Left kidney (tissue), 2 donors: ENCODE results near the gene NKTR. TPM values are rescaled to one million over a fixed set of nuclear protein-coding genes. Genes with fewer than 3 reads are reported as not detected.

Experiments used
- DNase-seq: peaks from one replicate; pipeline ENCODE4 v3.0.0-alpha.2; 2013
- polyA plus RNA-seq: library from polyadenylated mRNA; unstranded; fragments of 120-200 nt; gene quantifications from one replicate; pipeline ENCODE4 v1.2.1, GENCODE V29; 2013; ENCODE audit not compliant: insufficient read length

The NKTR gene
- polyA plus RNA-seq, 1 donor, result 220 TPM

DNA sequence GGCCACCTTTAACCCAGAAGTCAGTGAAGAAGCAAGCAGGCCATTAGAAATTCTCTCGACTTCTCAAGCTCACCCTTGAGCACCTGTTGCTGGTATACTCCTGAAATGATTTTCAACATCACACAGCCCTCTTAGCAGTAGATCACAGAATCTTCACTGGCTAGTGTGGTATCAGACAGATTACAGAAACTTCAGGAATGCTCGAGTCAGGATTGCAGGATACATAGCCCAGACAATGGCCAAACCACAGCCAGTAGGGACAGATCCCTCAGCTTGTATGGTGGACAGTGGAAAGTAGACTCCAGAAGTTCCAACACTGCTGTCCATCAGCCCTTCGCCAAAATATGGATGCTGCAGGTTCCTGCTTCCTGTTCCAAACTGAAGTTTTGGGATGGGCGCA lies 80.3 kb downstream of the NKTR start:
- DNase-seq, result no peak

DNA sequence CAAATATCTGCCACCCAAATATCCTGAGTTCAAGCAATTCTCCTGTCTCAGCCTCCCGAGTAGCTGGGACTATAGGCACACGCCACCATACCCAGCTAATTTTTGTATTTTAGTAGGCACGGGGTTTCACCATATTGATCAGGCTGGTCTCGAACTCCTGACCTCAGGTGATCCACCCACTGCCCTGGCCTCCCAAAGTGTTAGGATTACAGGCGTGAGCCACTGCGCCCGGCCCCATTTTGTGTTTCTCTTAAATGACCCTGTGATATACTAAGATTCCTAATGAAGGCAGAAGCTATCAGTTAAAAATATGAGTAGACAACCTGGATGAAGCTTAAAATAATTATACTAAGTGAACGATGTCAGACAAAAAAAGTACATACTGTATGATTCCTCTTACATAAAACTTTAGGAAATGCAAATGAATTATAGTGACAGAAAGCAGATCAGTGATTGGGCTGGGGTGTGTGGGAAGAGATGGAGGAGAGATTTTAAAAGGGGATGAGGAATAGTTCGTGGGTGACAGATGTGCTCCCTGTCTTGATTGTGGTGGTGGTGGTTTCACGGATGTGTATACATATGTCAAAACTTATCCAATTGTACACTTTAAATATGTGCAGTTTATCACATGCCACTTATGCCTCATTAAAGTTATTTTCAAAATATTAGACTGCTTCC lies 81.0 kb downstream of the NKTR start:
- DNase-seq, result no peak

DNA sequence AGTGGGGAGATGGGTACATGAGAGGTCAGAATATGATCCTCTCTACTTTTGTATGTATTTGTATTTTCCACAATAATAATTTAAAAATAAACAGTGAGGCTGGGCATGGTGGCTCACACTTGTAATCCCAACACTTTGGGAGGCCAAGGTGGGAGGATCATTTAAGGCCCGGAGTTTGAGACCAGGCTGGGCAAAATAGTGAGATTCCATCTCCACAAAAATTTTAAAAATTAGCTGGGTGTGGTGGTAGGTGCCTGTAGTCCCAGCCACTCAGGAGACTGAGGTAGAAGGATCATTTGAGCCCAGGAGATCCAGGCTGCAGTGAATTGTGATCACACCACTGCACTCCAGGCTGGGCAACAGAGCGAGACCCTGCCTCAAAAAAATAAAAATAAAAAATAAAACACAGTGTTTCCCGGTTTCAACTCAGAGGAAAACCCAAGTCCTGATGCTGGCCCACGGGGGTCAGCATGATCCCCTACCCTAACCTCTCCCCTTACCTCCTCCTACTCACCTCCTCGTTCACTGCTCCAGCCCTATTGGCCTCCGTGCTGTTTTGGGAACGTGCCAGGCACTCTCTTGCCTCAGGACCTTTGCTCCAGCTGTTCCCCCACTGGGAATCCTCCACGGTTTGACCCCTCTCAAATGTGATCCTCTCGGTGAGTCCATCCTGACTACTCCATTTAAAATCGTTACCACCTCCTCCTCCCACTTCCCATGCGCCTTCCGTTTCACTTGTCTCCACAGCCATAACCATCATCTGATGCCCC lies 82.0 kb downstream of the NKTR start:
- DNase-seq, result no peak

DNA sequence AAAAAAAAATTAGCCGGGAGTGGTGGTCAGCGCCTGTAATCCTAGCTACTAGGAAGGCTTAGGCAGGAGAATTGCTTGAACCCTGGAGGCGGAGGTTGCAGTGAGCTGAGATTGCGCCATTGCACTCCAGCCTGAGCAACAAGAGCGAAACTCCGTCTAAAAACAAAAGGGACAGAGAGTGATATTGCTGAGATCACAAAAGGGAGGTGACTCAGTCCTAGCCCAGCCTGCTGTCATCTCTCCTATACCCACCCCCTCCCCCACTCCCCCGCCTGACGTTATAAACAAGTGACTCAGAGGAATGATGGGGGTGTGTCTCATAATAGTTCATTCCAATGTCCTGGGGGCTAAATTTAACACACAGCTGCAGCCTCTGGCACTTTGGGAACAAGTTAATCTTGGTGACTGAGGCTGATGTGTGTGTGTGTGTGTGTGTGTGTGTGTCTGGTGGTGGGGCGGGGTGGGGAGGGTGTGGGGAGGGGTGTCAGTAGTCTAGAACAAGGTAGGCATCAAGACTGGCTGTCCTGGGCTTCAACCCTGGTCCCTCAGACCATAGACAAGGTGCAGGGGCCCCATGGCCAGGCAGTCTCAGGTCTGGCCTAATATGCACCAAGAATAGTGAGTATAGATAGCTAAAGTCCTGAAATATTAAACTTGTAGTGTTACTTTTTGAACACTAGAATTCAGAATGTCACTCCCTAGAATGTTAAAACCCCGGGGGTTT lies 83.6 kb downstream of the NKTR start:
- DNase-seq, result no peak

DNA sequence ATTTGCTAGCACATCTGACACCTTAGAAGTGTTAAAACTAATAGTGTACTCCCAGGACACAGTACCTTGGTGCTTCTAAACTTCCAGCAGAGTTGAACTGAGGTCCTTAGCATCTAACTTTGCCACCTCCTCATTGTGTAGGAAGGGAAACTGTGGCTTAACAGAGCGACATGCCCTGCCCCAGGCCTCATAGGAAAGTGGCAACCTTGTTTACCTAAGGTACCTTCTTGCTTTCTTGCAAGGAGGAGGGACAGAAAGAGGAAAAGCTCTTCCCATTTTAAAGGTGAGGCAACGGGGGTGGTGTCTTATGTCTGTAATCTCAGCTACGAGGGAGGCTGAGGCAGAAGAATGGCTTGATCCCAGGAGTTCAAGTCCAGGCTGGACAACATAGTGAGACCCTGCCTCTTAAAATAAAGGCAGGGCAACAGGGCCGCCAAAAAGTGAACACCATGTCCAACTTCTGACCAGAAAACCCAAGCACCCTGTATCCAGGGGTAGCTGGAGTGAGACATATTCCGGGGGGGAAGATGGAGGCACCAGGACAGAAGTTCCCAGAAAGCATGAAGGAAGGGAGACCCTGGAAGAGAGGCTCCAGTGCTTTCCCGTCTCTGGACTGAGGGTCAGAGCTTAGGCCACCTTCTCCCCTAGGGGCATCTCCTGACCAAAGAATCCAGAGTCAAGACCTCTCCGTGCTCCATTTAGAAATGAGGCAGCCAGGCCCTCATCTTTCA lies 84.3 kb downstream of the NKTR start:
- DNase-seq, result no peak

DNA sequence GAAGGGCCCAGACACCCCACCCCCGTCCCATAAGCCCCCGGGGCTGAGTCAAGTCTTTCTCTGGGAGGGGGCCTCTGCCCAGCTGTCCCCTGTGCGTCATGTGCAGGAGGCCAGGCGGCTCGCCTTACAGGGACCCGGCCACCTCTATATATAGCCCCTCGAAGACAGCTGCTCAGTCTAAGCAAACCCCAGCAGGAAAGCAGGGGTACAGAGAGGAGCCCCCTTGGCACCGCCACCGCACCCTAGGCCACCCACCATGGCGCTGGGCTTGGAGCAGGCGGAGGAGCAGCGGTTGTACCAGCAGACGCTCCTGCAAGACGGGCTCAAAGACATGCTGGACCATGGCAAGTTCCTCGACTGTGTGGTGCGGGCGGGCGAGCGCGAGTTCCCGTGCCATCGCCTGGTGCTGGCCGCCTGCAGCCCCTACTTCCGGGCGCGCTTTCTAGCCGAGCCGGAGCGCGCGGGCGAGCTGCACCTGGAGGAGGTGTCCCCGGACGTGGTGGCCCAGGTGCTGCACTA lies 84.9 kb downstream of the NKTR start, which contains the start of gene KLHL40:
Gene KLHL40 (plus strand): TSS at position 175 of the 519 bp plus-strand sequence. CDS start 82 bp downstream, at position 257.
- DNase-seq, result no peak

DNA sequence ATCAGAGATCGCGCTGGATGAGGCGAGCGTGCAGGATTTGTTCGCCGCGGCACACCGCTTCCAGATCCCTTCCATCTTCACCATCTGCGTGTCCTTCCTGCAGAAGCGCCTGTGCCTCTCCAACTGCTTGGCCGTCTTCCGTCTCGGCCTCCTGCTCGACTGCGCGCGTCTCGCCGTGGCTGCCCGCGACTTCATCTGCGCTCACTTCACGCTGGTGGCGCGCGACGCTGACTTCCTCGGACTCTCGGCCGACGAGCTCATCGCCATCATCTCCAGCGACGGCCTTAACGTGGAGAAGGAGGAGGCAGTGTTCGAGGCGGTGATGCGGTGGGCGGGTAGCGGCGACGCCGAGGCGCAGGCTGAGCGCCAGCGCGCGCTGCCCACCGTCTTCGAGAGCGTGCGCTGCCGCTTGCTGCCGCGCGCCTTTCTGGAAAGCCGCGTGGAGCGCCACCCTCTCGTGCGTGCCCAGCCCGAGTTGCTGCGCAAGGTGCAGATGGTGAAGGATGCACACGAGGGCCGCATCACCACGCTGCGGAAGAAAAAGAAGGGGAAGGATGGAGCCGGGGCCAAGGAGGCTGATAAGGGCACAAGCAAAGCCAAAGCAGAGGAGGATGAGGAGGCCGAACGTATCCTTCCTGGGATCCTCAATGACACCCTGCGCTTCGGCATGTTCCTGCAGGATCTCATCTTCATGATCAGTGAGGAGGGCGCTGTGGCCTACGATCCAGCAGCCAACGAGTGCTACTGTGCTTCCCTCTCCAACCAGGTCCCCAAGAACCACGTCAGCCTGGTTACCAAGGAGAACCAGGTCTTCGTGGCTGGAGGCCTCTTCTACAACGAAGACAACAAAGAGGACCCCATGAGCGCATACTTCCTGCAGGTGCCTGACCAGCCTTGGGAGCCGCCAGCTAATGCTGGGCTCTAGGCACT lies 85.7 kb downstream of the NKTR start:
- no peak for DNase-seq

DNA sequence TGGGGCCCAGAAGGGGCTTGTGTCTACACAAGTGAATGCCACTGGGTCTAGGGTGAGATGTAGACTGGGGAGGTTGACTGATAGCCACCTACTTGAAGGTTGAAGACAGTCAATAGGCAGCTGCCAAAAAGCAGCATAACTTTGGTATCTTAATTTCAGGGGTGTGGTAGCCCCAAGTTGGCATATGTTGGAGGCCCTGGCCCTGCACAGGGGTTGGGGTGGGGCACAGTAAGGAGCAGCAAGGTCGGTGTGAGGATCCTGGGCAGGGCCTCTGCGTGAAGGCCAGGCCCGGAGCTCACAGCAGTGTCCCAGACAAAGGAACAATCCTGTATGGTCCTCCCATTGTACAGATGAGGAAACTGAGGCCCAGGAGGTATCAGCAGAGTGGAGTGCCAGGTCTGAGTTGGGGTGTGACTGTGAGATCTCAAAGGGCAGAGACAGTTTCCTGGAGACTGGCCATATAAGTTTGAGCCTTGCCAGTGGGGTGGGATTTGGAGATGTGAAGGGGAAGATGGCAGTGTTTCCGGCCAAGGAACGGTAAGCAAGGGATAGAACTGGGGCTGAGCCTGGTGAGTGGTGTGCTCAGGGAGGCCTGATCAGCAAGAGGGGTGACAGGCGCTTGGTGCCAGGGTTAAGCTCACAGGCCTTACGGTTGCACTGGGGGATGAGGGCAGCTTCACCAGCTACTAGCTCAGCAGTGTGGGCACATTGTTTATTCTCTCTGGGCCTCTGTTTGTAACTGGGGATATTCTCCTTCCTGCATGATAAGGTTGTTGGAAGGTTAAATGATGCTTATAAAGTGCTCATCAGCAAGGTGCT lies 86.6 kb downstream of the NKTR start:
- no peak for DNase-seq

DNA sequence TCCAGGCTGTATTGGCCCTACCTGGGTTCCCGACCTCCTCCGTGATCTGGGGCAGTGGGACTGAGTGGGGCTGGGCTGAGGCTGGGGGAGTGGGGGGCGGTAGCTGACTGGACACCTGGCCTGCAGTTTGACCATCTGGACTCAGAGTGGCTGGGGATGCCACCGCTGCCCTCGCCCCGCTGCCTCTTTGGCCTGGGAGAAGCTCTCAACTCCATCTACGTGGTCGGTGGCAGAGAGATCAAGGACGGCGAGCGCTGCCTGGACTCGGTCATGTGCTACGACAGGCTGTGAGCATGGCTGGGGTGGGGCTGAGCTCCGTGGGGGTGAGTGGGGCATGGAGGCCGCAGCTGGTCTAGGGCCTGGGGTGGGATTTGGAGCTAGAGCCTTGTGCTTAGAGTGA lies 87.5 kb downstream of the NKTR start:
- no peak for DNase-seq

DNA sequence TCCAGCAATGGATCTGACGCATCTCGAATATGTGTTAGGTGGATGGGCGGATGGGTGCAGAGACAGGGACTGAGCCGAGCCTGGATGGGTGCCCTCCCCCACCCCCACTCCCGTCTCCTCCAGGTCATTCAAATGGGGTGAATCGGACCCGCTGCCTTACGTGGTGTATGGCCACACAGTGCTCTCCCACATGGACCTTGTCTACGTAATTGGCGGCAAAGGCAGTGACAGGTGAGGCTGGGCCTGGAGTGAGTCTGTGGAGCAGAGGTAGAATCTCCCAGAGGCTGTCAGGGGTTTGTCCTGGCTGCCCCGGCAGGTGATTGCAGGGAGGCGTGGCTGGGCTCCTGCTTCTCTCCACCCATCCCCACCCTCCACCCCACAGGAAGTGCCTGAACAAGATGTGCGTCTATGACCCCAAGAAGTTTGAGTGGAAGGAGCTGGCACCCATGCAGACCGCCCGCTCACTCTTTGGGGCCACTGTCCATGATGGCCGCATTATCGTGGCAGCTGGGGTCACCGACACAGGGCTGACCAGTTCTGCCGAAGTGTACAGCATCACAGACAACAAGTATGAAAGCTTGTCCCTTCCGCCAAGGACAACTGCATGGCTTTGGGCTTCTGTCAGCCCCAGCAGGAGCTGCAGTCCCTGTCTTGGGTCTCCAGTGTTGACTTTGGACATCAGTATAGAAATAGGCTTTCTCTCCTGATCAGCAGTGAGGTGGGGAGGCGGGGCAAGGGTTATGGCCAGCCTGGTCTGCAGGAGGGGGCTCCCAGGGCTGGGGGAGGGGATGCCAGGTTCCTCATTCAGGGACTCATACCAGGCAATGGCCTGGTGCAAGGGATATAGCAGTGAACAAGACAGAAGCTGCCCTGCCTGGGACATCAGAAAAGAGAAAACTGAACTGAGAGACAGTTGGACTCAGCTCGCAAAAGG lies 88.3 kb downstream of the NKTR start:
- no peak for DNase-seq

DNA sequence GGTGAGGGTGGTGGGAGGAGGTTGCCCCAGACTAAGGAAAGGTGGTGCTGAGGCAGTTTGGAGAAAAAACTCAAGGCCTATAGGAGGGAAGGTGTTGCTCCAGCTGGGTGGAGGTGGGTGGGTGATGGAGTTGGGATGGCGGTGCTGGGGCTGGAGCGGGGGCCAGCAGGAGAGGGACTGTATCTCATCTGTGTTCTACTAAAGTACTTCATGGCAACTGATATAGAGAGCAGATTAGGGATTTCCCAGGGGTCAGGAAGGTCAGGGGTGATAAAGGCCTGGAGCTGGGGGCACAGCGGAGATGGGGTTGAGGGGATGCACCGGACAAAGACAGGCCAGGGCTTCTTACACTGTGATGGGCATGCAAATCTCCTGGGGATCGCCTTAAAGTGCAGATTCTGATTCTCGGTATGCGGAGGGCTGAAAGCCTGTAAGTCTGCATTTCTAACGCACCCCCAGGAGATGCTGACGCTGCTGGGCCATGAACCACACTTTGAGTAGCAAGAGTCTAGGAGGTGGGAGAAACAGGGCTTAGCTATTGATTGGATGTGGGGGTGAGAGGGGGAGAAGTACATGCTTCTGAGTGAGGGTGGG lies 89.0 kb downstream of the NKTR start:
- DNase-seq, result no peak

DNA sequence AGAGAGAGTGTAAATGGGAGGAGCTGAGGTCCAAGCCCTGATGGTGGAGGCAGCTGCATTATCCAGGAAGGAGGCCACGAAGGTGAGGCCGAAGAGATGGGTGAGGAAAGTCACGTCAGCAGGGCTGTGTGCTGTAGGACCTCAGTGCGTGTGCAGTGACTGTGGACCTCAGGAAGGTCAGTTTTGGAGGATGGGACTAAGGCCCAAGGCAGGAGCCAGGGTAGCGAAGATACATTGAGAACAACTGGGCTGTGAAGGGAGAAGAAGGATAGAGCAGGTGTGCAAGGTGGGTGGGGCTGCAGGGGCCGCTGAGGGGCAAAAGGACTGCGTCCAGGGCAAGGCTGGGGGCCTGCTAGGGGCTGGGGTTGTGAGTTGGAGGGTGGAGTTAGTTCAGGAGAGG lies 89.7 kb downstream of the NKTR start:
- DNase-seq, result no peak

DNA sequence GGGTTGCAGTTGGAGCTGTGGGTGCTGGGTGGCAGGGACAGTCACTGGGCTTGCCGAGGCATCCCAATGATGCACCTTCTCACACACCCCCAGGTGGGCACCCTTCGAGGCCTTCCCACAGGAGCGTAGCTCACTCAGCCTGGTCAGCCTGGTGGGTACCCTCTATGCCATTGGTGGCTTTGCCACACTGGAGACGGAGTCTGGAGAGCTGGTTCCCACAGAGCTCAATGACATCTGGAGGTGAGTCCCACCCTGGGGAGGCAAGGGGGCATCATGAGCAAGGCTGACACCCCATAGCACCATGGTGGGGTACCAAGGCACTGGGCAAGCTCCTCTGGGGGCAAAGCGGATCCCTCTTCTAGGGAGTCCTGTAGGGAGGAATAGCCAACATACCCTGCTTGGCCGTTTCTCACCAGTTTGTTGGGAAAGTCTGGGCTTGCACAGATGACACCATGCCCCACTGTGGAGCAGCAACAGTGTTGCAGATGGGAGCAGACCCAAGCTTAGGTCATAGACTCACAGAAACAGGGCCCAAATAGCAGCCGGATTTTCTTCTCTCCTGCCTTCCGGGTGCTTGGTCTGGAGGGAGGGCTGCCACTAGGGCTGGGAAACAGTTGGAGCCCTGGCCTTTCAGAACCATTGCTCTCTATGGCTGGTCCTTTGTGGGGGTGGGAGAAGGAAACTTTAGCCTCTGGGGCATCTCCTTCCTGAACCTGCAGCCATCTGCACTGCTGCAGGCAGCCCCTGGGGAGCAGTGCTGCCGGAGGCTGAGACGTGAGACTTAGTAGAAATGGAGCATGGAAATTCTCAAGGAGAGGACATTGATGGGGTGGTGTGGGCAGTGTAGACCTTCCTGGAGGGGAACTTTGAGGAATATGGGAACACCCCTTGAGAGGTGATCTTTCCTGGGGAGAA lies 90.5 kb downstream of the NKTR start:
- no peak for DNase-seq

DNA sequence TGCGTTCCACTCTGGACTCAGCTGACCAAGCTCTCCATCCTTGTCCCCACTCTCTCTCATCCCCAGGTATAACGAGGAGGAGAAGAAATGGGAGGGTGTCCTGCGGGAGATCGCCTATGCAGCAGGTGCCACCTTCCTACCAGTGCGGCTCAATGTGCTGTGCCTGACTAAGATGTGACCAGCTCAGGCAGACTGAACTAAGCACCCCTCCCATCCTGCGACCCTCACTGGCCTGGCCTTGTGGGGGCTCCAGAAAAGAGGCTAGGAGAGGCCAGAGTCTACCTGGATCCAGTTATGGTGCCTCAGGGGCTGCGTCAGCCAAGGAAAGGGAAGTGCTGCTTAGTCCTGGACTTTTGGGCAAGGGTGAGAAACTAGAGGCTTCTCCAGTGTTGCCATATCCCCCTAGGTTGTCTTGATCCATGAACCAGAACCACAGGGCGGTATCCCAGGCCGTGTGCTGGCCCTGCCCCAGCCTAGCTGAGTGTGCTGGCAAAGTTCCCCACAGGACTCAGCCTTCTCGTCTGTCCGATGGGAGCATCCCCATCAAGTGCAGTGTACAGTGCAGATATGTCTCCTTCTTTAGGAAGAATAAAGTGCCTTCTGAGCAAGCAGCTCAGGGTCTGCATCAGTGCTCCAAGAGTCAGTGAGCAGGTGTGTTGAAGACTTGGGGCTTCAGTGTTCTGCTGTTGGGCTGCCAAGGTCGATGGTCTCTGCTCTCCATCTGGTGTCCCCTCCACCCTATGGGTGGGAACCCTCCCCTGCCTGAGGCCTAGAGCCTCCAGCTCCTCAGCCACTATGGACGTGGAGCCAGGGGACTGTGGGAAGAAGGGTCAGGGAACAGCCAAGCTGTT lies 91.6 kb downstream of the NKTR start:
- no peak for DNase-seq

DNA sequence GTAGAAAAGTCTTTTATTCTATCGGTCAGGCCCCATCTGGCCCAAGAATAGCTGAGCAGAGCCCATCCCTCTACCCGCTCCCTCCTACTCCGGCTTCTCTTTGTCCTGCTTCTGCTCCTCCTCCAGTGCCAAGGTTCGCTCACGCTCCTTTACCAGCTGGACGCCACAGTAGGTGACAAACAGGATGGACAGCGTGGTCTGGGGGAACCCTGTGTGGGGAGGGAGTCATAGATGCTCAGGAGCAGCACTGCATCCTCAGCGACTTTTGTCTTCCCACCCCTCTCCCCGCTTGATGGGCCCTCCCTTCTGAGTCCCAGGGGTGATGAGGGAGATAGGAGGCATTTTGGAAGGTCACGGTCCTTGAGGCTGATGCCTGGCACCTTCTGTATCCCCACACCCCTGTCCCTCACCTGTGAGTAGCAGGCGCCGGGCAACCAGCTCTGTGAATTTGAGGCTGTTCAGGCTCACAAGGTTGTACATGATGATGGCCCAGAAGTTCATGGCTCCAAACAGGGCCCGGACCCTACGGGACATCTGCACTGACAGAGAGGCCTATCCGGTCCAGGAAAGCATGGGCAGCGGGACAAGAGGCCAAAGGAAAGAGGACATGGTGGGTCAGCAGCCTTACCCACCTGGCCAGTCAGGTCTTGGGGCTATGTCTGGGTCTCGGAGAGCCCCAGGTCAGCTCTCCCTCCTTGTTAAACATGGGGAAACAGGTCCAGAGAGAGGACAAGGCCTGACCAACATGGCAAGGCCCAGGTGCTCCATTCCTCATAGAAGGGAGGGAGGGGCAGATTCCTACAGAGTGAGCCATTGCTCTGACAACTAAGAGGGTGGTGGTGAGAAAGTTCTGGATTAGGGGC lies 92.4 kb downstream of the NKTR start:
- no peak for DNase-seq
